ENCODE results near the gene CDH4.

Gene CDH4

DNA sequence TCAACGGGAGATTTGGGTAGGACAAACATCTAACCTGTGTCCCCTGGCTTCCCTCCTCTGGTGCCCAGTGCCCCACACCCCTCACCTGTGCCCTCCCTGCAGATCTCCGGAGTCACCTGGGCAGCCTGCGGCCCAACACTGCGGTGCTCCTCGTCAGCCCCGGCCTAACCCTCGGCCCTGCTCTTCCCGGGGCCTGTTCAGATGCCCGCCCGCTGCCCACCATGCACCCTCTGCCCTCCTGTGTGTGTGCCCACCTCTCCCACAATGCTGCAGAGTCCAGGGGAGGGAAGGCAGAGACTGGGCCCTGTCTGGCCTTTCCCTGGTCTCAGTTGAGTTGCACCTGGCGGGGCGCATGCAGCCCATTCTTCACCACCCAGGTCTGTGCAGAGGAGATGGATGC is 349.3 kb downstream of the CDH4 start:
- no peak overlapping the region for H3K9ac ChIP-seq (ENCODE audit: low read length)
- H3K4me1 ChIP-seq (ENCODE audit: insufficient read depth, low read length) = no peaks in the 10 kb centered on the region
- peaks cover 11% of the 10 kb centered on the region for H3K9me3 ChIP-seq (ENCODE audit: low read length)
- no peaks in the 10 kb centered on the region for H3K36me3 ChIP-seq (ENCODE audit: insufficient read depth, low read length)
- H3K27ac ChIP-seq (ENCODE audit: low read depth, low read length) = no peak overlapping the region
- H3K27me3 ChIP-seq (ENCODE audit: control insufficient read depth in 1 of 2, insufficient read depth in 2 of 2, low read length in 2 of 2) = peaks cover 0 to 19% of the 10 kb centered on the region in 2 donors
- H3K4me3 ChIP-seq (ENCODE audit: low read depth in 1 of 2, low read length in 2 of 2) = no peak overlapping the region

DNA sequence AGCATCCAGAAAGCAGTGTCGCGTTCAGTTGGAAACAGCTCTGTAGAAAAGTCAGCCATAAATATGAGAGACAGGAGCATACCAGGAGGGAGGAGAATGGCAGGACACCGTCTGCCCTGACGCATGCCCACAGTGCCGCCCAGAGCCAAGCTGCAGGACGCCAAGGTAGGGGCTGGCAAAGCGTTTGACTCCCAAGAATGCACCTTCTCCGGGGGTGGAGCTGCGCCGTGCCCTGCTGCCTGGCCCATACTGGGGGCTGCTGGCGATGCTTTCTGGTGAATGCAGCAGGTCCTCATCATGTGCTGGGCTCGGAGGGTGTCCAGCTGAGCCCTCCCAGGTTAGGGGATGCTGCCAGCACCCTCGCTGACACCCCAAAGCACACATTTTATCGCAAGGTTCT is 349.8 kb downstream of the CDH4 start:
- H3K36me3 ChIP-seq (ENCODE audit: insufficient read depth, low read length) = no peaks in the 10 kb centered on the region
- H3K27ac ChIP-seq (ENCODE audit: low read depth, low read length) = no peak overlapping the region
- H3K9me3 ChIP-seq (ENCODE audit: low read length) = peaks cover 6% of the 10 kb centered on the region
- H3K27me3 ChIP-seq (ENCODE audit: control insufficient read depth in 1 of 2, insufficient read depth in 2 of 2, low read length in 2 of 2) = peaks cover 0 to 19% of the 10 kb centered on the region in 2 donors
- no peak overlapping the region for H3K4me3 ChIP-seq (ENCODE audit: low read depth in 1 of 2, low read length in 2 of 2)
- no peaks in the 10 kb centered on the region for H3K4me1 ChIP-seq (ENCODE audit: insufficient read depth, low read length)
- H3K9ac ChIP-seq (ENCODE audit: low read length) = no peak overlapping the region

DNA sequence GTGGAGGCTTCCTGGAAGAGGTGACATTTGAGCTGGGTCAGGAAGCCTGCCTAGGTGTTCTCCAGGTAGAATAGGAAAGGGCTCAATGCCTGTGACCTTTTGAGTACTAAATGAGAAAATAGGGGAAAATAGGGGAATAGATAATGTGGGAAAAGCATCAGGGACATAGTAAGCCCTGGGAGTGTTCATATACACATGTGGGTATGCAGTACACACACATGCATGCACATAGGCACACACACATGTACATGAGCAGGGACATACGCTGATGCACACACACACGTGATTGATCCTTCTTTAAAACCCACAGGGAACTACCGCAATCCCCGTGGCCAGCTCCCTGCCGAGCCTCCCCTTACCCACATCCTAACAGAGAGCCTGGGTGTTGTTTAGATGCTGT is 351.7 kb downstream of the CDH4 start:
- Histone ChIP-seq H3K36me3 (ENCODE audit: insufficient read depth, low read length) (no peaks in the 10 kb centered on the region), H3K9me3 (ENCODE audit: low read length) (peaks cover 5% of the 10 kb centered on the region), H3K27me3 (ENCODE audit: control insufficient read depth in 1 of 2, insufficient read depth in 2 of 2, low read length in 2 of 2) (peaks cover 0 to 14% of the 10 kb centered on the region in 2 donors), H3K9ac (ENCODE audit: low read length) (no peak overlapping the region), H3K27ac (ENCODE audit: low read depth, low read length) (no peak overlapping the region), H3K4me3 (ENCODE audit: low read depth in 1 of 2, low read length in 2 of 2) (no peak overlapping the region), H3K4me1 (ENCODE audit: insufficient read depth, low read length) (no peaks in the 10 kb centered on the region)

DNA sequence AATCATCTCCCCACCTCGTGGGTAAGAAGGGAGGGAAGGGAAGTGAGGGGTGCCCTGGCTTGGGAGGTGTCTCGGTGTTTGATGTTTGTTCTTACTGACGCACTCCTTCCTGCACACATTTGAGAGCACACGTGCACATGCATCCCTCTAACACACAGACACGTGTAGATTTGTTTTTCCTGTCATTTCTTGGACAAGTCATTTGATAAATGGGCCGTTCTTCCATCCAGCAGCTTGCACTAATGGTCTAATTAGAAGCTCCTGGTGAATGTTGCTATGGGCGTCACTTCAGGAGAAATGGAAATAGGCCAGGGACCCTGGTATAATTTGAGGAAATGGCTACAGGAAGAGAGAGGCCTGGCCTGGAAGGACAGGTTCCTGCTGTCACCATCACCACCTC is 352.5 kb downstream of the CDH4 start:
- Histone ChIP-seq H3K36me3 (ENCODE audit: insufficient read depth, low read length) (no peaks in the 10 kb centered on the region), H3K27ac (ENCODE audit: low read depth, low read length) (no peak overlapping the region), H3K4me3 (ENCODE audit: low read depth in 1 of 2, low read length in 2 of 2) (no peak overlapping the region), H3K27me3 (ENCODE audit: control insufficient read depth in 1 of 2, insufficient read depth in 2 of 2, low read length in 2 of 2) (peaks cover 0 to 5% of the 10 kb centered on the region in 2 donors), H3K4me1 (ENCODE audit: insufficient read depth, low read length) (no peaks in the 10 kb centered on the region), H3K9ac (ENCODE audit: low read length) (no peak overlapping the region), H3K9me3 (ENCODE audit: low read length) (peaks cover 5% of the 10 kb centered on the region)

DNA sequence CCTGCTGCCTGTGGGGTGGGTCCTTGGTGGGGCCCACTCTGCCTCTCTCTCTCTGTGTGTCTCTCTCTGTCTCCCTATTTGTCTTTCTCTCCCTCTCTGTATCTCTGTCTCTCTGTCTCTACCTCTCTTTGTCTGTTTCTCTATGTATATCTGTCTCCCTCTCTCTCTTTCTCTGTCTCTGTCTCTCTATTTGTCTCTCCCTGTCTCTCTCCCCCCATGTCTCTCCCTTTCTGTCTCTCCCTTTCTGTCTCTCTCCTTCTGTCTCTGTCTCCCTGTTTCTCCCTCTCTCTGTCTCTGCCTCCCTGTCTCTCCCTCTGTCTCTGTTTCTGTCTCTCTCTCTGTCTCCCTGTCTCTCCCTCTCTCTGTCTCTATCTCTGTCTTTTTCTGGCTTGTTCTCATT is 353.2 kb downstream of the CDH4 start:
- H3K27me3 ChIP-seq (ENCODE audit: control insufficient read depth in 1 of 2, insufficient read depth in 2 of 2, low read length in 2 of 2) = no peaks in the 10 kb centered on the region
- peaks cover 5% of the 10 kb centered on the region for H3K9me3 ChIP-seq (ENCODE audit: low read length)

DNA sequence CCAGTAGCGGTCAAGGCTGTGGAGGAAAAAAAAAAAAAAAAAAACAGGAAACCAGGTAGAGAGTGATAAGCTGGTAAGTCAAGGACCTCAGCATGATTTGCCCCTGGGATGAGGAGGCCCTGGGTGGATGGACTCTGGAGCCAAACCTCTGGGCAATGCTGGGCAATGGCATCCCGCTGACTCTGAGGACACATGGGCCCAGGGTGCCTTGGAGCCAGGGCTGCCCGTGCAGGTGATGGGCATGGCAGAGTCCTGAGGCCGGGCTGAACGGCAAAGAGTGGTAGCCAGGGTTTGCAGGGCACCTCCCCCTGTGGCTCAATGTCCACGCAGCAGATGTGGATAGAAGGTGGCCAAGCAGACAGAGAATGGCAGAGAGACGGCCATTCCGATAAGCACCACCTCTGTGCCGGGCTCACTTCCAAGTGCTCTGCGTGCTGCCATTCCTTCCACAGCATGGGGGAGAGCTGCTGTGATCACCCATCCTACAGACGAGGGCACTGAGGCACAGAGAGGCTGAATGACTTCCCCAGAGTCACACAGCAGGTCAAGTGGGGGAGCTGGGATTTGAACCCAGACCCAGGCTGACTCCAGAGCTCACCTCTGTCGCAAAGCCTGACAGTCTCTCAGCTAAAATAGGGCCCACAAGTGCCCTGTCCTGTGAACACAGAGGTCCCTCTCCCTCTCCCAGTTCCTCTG is 353.9 kb downstream of the CDH4 start:
- Histone ChIP-seq H3K27me3 (ENCODE audit: control insufficient read depth in 1 of 2, insufficient read depth in 2 of 2, low read length in 2 of 2) (peaks cover 0 to 5% of the 10 kb centered on the region in 2 donors), H3K4me1 (ENCODE audit: insufficient read depth, low read length) (no peaks in the 10 kb centered on the region), H3K27ac (ENCODE audit: low read depth, low read length) (no peak overlapping the region), H3K4me3 (ENCODE audit: low read depth in 1 of 2, low read length in 2 of 2) (no peak overlapping the region), H3K9me3 (ENCODE audit: low read length) (peaks cover 5% of the 10 kb centered on the region), H3K9ac (ENCODE audit: low read length) (no peak overlapping the region), H3K36me3 (ENCODE audit: insufficient read depth, low read length) (no peaks in the 10 kb centered on the region)

More for the DNA sequence above, 353.2 kb downstream of the CDH4 start:
- Histone ChIP-seq H3K4me1 (ENCODE audit: insufficient read depth, low read length) (no peaks in the 10 kb centered on the region), H3K4me3 (ENCODE audit: low read depth in 1 of 2, low read length in 2 of 2) (no peak overlapping the region), H3K9ac (ENCODE audit: low read length) (no peak overlapping the region), H3K27ac (ENCODE audit: low read depth, low read length) (no peak overlapping the region), H3K36me3 (ENCODE audit: insufficient read depth, low read length) (no peaks in the 10 kb centered on the region)

DNA sequence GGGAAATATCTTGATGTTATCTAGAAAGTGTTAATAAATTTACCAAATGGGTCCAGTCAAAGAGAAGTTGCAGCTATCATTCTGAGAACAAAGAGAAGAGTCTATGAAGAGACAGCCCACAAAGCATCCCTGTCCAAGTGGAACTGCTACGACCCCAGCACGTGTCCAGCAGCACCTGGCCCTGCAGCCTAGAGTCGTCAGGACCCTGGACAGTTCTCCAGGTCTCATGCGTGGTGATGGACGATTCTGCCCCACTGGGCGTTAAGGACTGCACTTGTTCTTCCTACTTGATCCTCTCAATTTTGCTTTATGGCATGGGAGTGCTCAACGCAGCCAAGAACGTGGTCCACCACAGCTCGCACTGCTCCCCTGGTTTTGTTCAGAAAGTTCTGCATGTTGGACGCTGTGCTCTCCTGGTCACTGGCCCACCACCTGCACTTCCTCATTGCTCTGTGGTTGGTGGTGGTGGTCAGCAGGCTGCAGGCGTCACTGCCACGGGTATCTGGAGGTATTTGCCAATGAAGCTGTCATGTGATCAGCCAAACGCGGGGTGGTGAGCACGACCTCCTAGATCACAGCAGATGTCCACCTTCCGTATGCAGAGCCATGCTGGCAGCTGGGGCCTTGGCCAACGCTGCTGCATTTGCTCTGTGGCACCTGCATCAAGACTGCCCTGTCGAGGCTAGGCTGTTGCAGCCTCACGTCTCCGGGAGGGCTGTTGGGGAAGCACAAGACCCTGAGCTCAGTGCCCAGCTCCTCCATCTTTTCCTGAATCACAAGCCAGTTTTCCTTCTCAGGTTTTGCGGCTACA is 356.4 kb downstream of the CDH4 start:
- Histone ChIP-seq H3K27me3 (ENCODE audit: control insufficient read depth in 1 of 2, insufficient read depth in 2 of 2, low read length in 2 of 2) (peaks cover 0 to 5% of the 10 kb centered on the region in 2 donors), H3K9me3 (ENCODE audit: low read length) (peaks cover 5% of the 10 kb centered on the region), H3K36me3 (ENCODE audit: insufficient read depth, low read length) (no peaks in the 10 kb centered on the region), H3K4me3 (ENCODE audit: low read depth in 1 of 2, low read length in 2 of 2) (no peak overlapping the region), H3K27ac (ENCODE audit: low read depth, low read length) (no peak overlapping the region), H3K9ac (ENCODE audit: low read length) (no peak overlapping the region), H3K4me1 (ENCODE audit: insufficient read depth, low read length) (no peaks in the 10 kb centered on the region)

DNA sequence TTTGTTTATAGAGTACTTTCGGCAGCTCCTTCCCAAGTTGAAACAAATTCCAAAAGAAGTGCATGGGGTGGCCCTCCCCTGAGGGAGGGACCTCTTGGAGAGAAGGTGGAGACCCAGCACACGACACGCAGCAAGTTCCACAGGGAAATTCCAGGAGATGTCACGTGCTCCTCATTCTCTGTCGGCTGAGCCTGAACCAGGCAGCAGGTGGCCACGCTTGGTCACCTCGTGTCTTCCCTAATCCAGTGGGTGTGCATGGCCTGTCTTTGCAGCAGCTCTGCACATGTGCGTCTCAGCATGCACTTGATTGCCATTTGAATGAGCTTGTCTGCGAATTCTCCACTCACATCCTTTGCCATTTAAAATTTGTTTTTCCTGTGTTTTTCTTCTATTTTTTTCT is 357.4 kb downstream of the CDH4 start:
- peaks cover 0 to 5% of the 10 kb centered on the region in 2 donors for H3K27me3 ChIP-seq (ENCODE audit: control insufficient read depth in 1 of 2, insufficient read depth in 2 of 2, low read length in 2 of 2)
- no peaks in the 10 kb centered on the region for H3K36me3 ChIP-seq (ENCODE audit: insufficient read depth, low read length)
- H3K9me3 ChIP-seq (ENCODE audit: low read length) = no peaks in the 10 kb centered on the region
- no peak overlapping the region for H3K9ac ChIP-seq (ENCODE audit: low read length)
- H3K27ac ChIP-seq (ENCODE audit: low read depth, low read length) = no peak overlapping the region
- H3K4me3 ChIP-seq (ENCODE audit: low read depth in 1 of 2, low read length in 2 of 2) = no peak overlapping the region
- H3K4me1 ChIP-seq (ENCODE audit: insufficient read depth, low read length) = no peaks in the 10 kb centered on the region

DNA sequence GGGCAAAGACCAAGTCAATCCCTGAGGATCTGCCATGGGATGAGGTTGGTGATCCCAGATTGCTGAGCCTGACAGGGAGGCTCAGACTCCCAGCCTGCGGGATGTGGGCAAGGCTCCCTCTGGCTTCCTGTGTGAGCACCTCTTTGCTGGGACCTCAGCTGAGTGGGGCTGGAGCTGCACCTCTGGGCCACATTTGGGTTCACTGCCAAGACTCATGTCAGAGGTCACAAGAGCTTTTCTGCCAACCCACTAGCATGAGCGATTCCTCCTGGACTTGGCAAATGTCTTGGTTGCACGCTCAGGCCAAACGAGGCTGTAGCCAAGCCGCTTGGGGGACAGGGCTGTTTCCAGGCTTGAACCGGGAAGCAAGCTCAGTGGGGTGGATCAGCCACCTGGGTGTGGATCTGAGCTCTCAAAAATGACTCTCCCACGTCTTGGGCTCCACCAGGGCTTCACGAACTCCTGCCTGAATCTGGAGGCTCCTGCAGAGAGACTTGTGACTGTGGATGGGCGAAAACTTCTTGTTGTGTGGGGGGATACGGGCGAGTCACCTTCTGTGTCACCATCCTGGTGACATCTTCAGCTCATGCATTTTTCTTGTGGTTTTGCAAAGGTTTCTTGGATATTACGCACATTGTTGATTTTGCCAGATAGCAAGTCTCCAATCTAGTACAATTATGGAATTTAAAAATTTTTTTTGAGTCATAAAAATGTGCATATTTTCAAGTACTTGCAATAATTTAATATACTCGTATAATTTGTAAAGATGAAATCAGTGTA is 359.5 kb downstream of the CDH4 start:
- Histone ChIP-seq H3K36me3 (ENCODE audit: insufficient read depth, low read length) (no peaks in the 10 kb centered on the region), H3K9ac (ENCODE audit: low read length) (no peak overlapping the region), H3K4me3 (ENCODE audit: low read depth in 1 of 2, low read length in 2 of 2) (no peak overlapping the region), H3K27me3 (ENCODE audit: control insufficient read depth in 1 of 2, insufficient read depth in 2 of 2, low read length in 2 of 2) (peaks cover 0 to 5% of the 10 kb centered on the region in 2 donors), H3K4me1 (ENCODE audit: insufficient read depth, low read length) (no peaks in the 10 kb centered on the region), H3K27ac (ENCODE audit: low read depth, low read length) (no peak overlapping the region), H3K9me3 (ENCODE audit: low read length) (no peaks in the 10 kb centered on the region)

DNA sequence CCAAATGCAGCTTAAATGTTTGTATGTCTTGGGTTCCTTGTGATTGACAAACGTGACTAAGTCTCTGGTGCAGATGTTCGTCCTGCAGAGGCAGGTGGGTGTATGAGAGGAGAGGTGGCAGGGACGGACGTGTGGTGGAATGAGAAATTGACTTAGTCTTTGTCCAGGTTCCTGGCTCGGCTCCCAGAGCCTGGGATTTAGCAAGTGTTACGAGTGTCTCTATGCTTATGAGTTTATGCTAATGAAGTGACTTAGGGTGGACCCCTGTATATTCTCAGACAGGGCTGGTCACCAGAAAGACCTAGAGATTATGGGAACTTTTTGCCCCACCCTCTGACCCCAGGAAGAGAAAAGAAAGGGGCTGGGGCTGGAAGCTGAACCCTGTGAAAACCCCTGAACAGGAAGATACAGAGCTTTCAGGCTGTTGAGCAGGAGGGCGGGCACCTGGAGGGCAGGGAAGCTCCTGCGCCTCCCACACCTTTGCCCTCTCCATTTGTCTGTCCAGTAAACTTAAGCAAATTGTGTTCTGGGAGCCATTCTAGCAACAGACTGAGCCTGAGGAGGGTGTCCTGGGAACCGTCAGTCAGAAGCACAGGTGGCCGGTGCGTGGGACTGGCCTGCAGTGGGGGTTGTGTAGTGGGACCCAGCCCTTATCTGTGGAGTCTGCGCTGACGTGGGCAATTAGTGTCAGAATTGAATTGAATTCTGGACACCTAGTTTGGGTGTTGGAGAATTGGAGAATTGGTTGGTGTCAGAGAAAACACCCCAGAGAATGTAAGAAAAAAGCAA is 362.1 kb downstream of the CDH4 start:
- H3K9me3 ChIP-seq (ENCODE audit: low read length) = no peaks in the 10 kb centered on the region
- peaks cover 0 to 8% of the 10 kb centered on the region in 2 donors for H3K27me3 ChIP-seq (ENCODE audit: control insufficient read depth in 1 of 2, insufficient read depth in 2 of 2, low read length in 2 of 2)
- no peak overlapping the region for H3K4me3 ChIP-seq (ENCODE audit: low read depth in 1 of 2, low read length in 2 of 2)
- no peaks in the 10 kb centered on the region for H3K4me1 ChIP-seq (ENCODE audit: insufficient read depth, low read length)
- H3K9ac ChIP-seq (ENCODE audit: low read length) = no peak overlapping the region
- no peak overlapping the region for H3K27ac ChIP-seq (ENCODE audit: low read depth, low read length)
- H3K36me3 ChIP-seq (ENCODE audit: insufficient read depth, low read length) = no peaks in the 10 kb centered on the region

DNA sequence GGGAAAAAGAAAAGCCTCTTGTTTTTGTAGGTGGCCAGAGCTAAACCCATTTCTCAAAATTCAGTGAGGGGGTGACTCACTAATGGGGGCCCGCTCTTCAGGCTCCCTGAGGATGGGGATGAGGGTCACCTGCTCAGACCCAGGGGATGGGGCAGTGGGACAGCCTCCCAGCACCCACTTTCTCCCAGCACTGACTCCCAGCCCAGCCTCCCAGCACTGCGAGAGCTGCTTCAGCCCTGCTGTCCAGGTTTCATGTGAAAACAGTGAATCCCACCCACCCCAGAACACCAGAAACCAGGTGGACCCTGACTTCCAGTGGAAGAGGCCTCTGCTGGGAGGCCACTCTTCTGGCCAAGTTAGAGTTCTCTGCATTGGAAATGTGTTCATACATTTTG is 362.6 kb downstream of the CDH4 start:
- H3K27ac ChIP-seq (ENCODE audit: low read depth, low read length) = no peak overlapping the region
- H3K9me3 ChIP-seq (ENCODE audit: low read length) = no peaks in the 10 kb centered on the region
- no peak overlapping the region for H3K9ac ChIP-seq (ENCODE audit: low read length)
- no peaks in the 10 kb centered on the region for H3K4me1 ChIP-seq (ENCODE audit: insufficient read depth, low read length)
- H3K4me3 ChIP-seq (ENCODE audit: low read depth in 1 of 2, low read length in 2 of 2) = no peak overlapping the region
- H3K27me3 ChIP-seq (ENCODE audit: control insufficient read depth in 1 of 2, insufficient read depth in 2 of 2, low read length in 2 of 2) = peaks cover 0 to 8% of the 10 kb centered on the region in 2 donors
- H3K36me3 ChIP-seq (ENCODE audit: insufficient read depth, low read length) = no peaks in the 10 kb centered on the region
